ENCODE results near the gene C5. TPM values are rescaled to one million over a fixed set of nuclear protein-coding genes. Genes with fewer than 3 reads are reported as not detected.

Gene C5
- total RNA-seq, 1 experiment from 2014 or later = 0.66 TPM

DNA sequence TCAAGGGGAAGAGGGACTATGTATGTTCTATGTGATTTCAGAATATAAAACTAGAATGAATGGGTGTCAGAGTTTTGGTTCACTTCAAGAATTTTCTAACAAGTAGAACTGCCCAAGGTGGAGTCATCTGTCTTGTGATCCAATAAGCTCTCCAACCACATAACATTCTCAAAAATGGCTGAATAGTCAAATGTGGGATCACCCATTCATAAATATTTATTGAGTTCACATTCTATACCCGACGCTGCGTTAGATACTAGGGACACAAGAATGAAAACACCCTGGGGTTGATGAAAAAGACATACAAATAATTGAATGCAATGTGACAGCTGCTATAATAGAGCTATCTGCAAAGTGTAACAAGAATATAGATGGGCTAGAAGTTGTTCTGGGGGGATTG is 88.1 kb downstream of the C5 start:
- no peaks in the 10 kb centered on the region for H3K36me3 ChIP-seq (ENCODE audit: control insufficient read depth in 1 of 2, insufficient read depth in 2 of 2, low read length in 2 of 2)
- BruUV-seq (replicated peaks) = no TSS peak

More for the DNA sequence above, 88.1 kb downstream of the C5 start:
- no peaks in the 10 kb centered on the region for H3K79me2 ChIP-seq (ENCODE audit: insufficient read depth, low read length)
- TF ChIP-seq POLR2A (IDR thresholded peaks at IDR 0.05; ENCODE audit: borderline replicate concordance, extremely low read depth, insufficient read depth, insufficient read length) = no peak
- no peak for TF ChIP-seq CBX3 (IDR thresholded peaks at IDR 0.05; ENCODE audit: low read depth)
- no peak for TF ChIP-seq FOSL1 (IDR thresholded peaks at IDR 0.05; ENCODE audit: low read depth)
- no peak for TF ChIP-seq CTCF (IDR thresholded peaks at IDR 0.05 in 2 of 3, conservative IDR thresholded peaks at IDR 0.05 in 1 of 3; ENCODE audit: borderline replicate concordance in 1 of 3, insufficient read depth in 1 of 3, low read depth in 2 of 3, low read length in 2 of 3)
- TF ChIP-seq, protein P1, sequence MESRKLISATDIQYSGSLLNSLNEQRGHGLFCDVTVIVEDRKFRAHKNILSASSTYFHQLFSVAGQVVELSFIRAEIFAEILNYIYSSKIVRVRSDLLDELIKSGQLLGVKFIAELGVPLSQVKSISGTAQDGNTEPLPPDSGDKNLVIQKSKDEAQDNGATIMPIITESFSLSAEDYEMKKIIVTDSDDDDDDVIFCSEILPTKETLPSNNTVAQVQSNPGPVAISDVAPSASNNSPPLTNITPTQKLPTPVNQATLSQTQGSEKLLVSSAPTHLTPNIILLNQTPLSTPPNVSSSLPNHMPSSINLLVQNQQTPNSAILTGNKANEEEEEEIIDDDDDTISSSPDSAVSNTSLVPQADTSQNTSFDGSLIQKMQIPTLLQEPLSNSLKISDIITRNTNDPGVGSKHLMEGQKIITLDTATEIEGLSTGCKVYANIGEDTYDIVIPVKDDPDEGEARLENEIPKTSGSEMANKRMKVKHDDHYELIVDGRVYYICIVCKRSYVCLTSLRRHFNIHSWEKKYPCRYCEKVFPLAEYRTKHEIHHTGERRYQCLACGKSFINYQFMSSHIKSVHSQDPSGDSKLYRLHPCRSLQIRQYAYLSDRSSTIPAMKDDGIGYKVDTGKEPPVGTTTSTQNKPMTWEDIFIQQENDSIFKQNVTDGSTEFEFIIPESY (IDR thresholded peaks at IDR 0.05; ENCODE audit: extremely low read depth, insufficient replicate concordance, low read length) = no peak
- TF ChIP-seq EGR1 (IDR thresholded peaks at IDR 0.05; ENCODE audit: low read depth) = no peak
- no peak for TF ChIP-seq MAX (IDR thresholded peaks at IDR 0.05)
- no peak for TF ChIP-seq SP1 (IDR thresholded peaks at IDR 0.05; ENCODE audit: low read depth)
- no peak for TF ChIP-seq SIN3A (IDR thresholded peaks at IDR 0.05; ENCODE audit: low read depth)
- TF ChIP-seq ATF3 (IDR thresholded peaks at IDR 0.05) = no peak
- no peak for TF ChIP-seq POLR2AphosphoS5 (IDR thresholded peaks at IDR 0.05; ENCODE audit: low read depth, low read length)
- no peak for TF ChIP-seq YY1 (IDR thresholded peaks at IDR 0.05; ENCODE audit: extremely low read depth, insufficient replicate concordance, low read depth, low read length)
- no peak for TF ChIP-seq TCF7L2 (IDR thresholded peaks at IDR 0.05; ENCODE audit: borderline replicate concordance, extremely low read depth, insufficient read depth, insufficient read length)
- no peak for TF ChIP-seq RAD21 (IDR thresholded peaks at IDR 0.05; ENCODE audit: low read depth)
- H3K27me3 ChIP-seq (ENCODE audit: insufficient read depth, low read length) = no peaks in the 10 kb centered on the region
- no peaks in the 10 kb centered on the region for H3K9me2 ChIP-seq (ENCODE audit: insufficient read depth)
- DNase-seq (ENCODE audit: low read depth, low spot score) = no peak
- H3K9ac ChIP-seq (ENCODE audit: low read length) = no peak overlapping the region
- ChIA-PET CTCF (no interaction called here), RAD21 (ENCODE audit: low non-redundant PET in 1 of 2, low total read pairs in 2 of 2, uncharacterized antibody in 2 of 2, unreplicated experiment in 2 of 2) (no interaction called here), POLR2A (no interaction called here)
- H3K4me2 ChIP-seq (ENCODE audit: low read length) = no peak overlapping the region
- no peak for ATAC-seq
- H4K20me1 ChIP-seq (ENCODE audit: insufficient read depth) = no peaks in the 10 kb centered on the region
- no peaks in the 10 kb centered on the region for H3K9me3 ChIP-seq (ENCODE audit: control insufficient read depth in 1 of 2, insufficient read depth in 1 of 2, low read depth in 1 of 2, low read length in 2 of 2)
- no peaks in the 10 kb centered on the region for H3K4me1 ChIP-seq (ENCODE audit: control insufficient read depth in 1 of 2, insufficient read depth in 2 of 2, low read length in 2 of 2)
- no peak overlapping the region for H2AFZ ChIP-seq (ENCODE audit: low read depth, low read length, poor library complexity, severe bottlenecking)
- H3K4me3 ChIP-seq (replicated peaks in 1 of 2; ENCODE audit: low read depth in 1 of 2, low read length in 2 of 2) = no peak overlapping the region
- intact Hi-C loops (cut with micrococcal nuclease) = no loop called here
- H3K27ac ChIP-seq (ENCODE audit: low read depth, low read length) = no peak overlapping the region

Measured in HCT116 (cell line).